GM19238 (cell line): ENCODE data around the gene SLIT1.

Experiments
- DNase-seq: peaks from one replicate; pipeline ENCODE4 v3.0.0; 2011; ENCODE audit warnings: low spot score; ENCODE audit not compliant: insufficient read length

Gene SLIT1

GRCh38 chr10:97185326-97186058, at the start of gene SLIT1:
TSS of gene SLIT1 (minus strand) at chr10:97185959. CDS start at chr10:97185674, 285 bp downstream.
- DNase-seq, result no peak

- DNase-seq, result no peak
Observed at GRCh38 chr10:97235353-97235752, 49.6 kb upstream of the SLIT1 start.

GRCh38 chr10:97234400-97234799, 48.6 kb upstream of the SLIT1 start:
- DNase-seq, result no peak

GRCh38 chr10:97230146-97230545, 44.4 kb upstream of the SLIT1 start:
- DNase-seq, result no peak

GRCh38 chr10:97229322-97230015, 43.7 kb upstream of the SLIT1 start:
- no peak for DNase-seq

GRCh38 chr10:97228775-97229157, 43.0 kb upstream of the SLIT1 start:
- DNase-seq, result no peak

- no peak for DNase-seq
Observed at GRCh38 chr10:97228130-97228774, 42.5 kb upstream of the SLIT1 start.

GRCh38 chr10:97226398-97226797, 40.6 kb upstream of the SLIT1 start:
- DNase-seq, result no peak

- DNase-seq, result no peak
Observed at GRCh38 chr10:97224483-97225435, 39.0 kb upstream of the SLIT1 start.

GRCh38 chr10:97222326-97222961, 36.7 kb upstream of the SLIT1 start:
- DNase-seq, result no peak

GRCh38 chr10:97220355-97220754, 34.6 kb upstream of the SLIT1 start:
- no peak for DNase-seq

- no peak for DNase-seq
Observed at GRCh38 chr10:97217299-97217698, 31.5 kb upstream of the SLIT1 start.

GRCh38 chr10:97215619-97216260, 30.0 kb upstream of the SLIT1 start:
- DNase-seq, result no peak

GRCh38 chr10:97213431-97213830, 27.7 kb upstream of the SLIT1 start:
- DNase-seq, result no peak

- DNase-seq, result no peak
Observed at GRCh38 chr10:97211229-97211628, 25.5 kb upstream of the SLIT1 start.

GRCh38 chr10:97210543-97210960, 24.8 kb upstream of the SLIT1 start:
- DNase-seq, result peak; percentile 47

- no peak for DNase-seq
Observed at GRCh38 chr10:97207756-97208346, 22.1 kb upstream of the SLIT1 start.

- no peak for DNase-seq
Observed at GRCh38 chr10:97207131-97207530, 21.4 kb upstream of the SLIT1 start.

GRCh38 chr10:97204826-97205679, 19.3 kb upstream of the SLIT1 start:
- DNase-seq, result no peak
